Stimulated activated CD8-positive, alpha-beta memory T cell treated with anti-CD3 and anti-CD28 coated beads, Interleukin-4, amount 100 ng/mL, for 24 hours (primary cell): ENCODE measurements around the gene EIF4E2.
A peak's percentile ranks its signal among the peaks of the same experiment; 100 is the strongest.

Experiments
- DNase-seq: peaks from one replicate; pipeline ENCODE4 v3.0.0-alpha.2; 2020; ENCODE audit warnings: low read depth

EIF4E2 gene

GRCh38 chr2:232600053-232600773 lies 49.7 kb downstream of the EIF4E2 start:
- DNase-seq = no peak

DNA sequence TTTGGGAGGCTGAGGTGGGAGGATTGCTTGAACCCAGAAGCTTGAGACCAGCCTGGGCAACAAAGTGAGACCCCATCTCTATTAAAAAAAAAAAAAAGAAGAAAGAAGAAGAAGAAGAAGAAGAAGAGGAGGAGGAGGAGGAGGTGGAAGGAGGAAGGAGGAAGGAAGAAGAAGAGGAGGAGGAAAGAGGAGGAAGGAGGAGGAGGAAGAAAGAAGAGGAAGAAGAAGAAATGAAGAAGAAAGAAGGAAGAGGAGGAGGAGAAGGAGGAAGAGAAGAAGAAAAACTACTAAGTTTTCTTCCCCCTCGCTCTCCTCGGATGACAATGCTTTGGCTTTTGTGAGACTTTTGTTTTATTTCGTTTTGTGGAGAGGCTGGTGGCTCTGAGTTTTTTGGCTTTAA lies 52.8 kb downstream of the EIF4E2 start:
- no peak for DNase-seq

DNA sequence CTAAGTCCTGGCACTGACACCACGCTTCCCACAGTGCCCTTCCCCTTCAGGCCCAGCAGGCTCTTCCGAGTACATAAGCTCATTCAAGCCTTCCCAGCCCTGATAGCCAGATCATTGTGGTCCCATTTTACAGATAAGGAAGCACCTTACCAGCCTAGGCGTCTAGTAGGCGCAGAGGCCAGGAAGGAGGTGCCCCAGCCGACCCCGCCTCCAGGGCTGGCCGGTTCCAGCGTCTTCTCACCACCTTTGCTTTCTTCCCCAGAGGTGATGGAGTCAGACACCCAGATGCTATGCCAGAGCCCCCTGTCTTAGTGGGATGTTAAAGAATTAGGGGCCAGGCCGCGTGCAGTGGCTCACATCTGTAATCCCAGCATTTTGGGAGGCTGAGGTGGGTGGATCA lies 54.0 kb downstream of the EIF4E2 start:
- no peak for DNase-seq

- DNase-seq = no peak
Measured at GRCh38 chr2:232607011-232607410, 56.5 kb downstream of the EIF4E2 start.

DNA sequence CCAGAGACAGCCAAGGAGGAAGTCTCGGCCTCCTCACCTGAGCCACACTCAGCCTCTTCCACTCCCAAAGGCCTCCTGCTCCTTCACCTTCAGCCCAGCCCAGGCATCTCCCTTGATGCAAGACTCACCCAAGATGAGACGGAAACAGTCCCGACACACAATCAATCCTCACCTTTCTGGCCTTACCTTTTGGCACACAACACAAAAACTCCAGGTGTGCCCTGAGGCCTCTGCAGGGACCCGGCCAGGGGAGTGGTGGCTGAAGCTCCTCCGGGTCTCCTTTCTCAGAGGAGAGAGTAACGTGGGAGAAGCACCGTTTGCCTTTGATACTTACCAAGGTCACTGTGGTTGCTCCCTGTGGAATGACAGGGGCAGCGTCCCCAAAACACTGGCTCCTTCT lies 59.1 kb downstream of the EIF4E2 start:
- no peak for DNase-seq

- no peak for DNase-seq
Measured at GRCh38 chr2:232610081-232610480, 59.6 kb downstream of the EIF4E2 start.

GRCh38 chr2:232611061-232611460 lies 60.6 kb downstream of the EIF4E2 start:
- DNase-seq = no peak

GRCh38 chr2:232611559-232612218 lies 61.2 kb downstream of the EIF4E2 start:
- peak; percentile 49 for DNase-seq

DNA sequence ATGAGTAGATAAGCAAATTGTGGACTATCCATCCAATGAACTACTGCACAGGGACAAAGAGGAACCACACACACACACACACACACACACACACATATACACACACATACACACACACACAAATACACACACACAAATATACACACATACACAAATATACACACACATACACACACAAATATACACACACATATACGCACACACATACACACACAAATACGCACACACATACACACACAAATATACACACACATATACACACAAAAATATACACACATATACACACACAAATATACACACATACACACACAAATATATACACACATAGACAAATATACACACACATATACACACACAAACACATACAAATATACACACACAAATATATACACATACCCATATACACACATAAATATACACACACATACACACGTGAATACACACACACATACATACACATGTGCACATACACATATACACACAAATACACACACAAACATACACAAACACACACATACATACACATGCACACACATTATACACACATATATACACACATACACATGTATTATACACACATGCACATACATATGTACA lies 63.1 kb downstream of the EIF4E2 start:
- no peak for DNase-seq

DNA sequence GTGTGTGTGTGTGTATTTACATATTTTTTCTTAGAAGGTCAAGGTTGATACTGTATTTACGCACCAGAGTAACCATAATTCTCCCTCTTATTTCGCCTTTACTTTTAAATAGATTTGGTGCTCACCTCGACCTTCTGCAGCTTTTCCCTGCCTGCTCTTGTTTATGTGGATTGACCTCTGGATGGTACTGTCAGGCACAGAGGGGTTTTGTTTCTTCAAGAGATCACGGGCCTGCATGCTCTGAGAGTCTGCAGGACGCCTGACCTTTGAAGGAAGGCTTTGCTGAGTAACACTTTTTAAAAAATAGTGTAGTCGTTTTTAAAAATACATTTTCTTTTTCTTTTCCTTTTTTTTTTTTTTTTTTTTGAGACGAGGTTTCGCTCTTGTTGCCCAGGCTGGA lies 64.8 kb downstream of the EIF4E2 start:
- no peak for DNase-seq
